BLaER1 treated with 17β-estradiol and CSF1 and Interleukin-3, amounts not matched to agents 10 nM and 100 nM (cell line): ENCODE measurements around the gene TRDMT1.

ENCODE experiments used
- H3K27ac ChIP-seq, 11 experiments: shearing (Covaris generic); formaldehyde crosslinking; 2 replicates each; pipeline ENCODE4 v1.8.1; 2022
- H3K27me3 ChIP-seq, 11 experiments: shearing (Covaris generic); formaldehyde crosslinking; 2 replicates each; pipeline ENCODE4 v1.8.1; 2022
- H3K36me3 ChIP-seq, 11 experiments: shearing (Covaris generic); formaldehyde crosslinking; 2 replicates each; pipeline ENCODE4 v1.8.1; 2022
- H3K4me1 ChIP-seq, 10 experiments: shearing (Covaris generic); formaldehyde crosslinking; 2 replicates each; pipeline ENCODE4 v1.8.1; 2022
- H3K4me2 ChIP-seq, 11 experiments: shearing (Covaris generic); formaldehyde crosslinking; 2 replicates each; pipeline ENCODE4 v1.8.1; 2022
- H3K4me3 ChIP-seq, 10 experiments: shearing (Covaris generic); formaldehyde crosslinking; 2 replicates each; pipeline ENCODE4 v1.8.1; 2022
- H3K9ac ChIP-seq, 11 experiments: shearing (Covaris generic); formaldehyde crosslinking; 2 replicates each; pipeline ENCODE4 v1.8.1; 2022
- H3K9me3 ChIP-seq, 11 experiments: shearing (Covaris generic); formaldehyde crosslinking; replicated peaks in 1 of 11; 2 replicates each; pipeline ENCODE4 v1.8.1; 2022
- H4K20me1 ChIP-seq, 11 experiments: shearing (Covaris generic); formaldehyde crosslinking; 2 replicates each; pipeline ENCODE4 v1.8.1; 2022
- Cebpa-rat ChIP-seq, 11 experiments: shearing (Covaris generic); IDR thresholded peaks; 2 replicates each; pipeline ENCODE4 v1.8.1; 2022

Gene TRDMT1

GRCh38 chr10:17209302-17209701 lies 7.8 kb upstream of the TRDMT1 start:
- Histone ChIP-seq H3K4me3 (no peak overlapping the region), H3K27ac (no peak overlapping the region), H3K36me3 (no peaks in the 10 kb centered on the region), H4K20me1 (no peaks in the 10 kb centered on the region), H3K9me3 (no peaks in the 10 kb centered on the region), H3K9ac (no peak overlapping the region), H3K4me2 (no peak overlapping the region), H3K27me3 (no peaks in the 10 kb centered on the region), H3K4me1 (peaks cover 0 to 52% (median 12%) of the 10 kb centered on the region in 10 experiments; a peak in 12 of 20 replicates)
- TF ChIP-seq Cebpa-rat (IDR thresholded peaks at IDR 0.05): no peak

DNA sequence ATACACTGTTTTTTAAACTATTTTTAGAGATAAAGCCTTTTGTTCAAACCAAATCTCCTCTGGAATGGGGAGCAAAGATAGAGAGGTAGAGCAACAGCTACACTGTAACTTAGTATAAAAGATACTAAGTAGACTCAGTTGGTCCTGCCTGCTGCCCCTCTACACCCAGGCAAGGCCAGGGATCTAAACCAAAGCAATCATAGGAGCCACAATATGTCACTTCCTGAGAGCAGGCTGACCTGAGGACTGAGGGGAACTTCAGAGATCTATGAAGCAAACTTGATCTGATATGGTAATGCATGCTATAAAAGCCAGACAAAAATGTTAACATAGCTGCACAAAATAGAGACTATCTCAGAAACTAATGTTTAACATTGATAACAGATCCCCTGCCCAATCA lies 7.0 kb upstream of the TRDMT1 start:
- H3K9me3 ChIP-seq: no peaks in the 10 kb centered on the region
- no peaks in the 10 kb centered on the region for H3K36me3 ChIP-seq
- H3K4me3 ChIP-seq: no peak overlapping the region
- TF ChIP-seq Cebpa-rat (IDR thresholded peaks at IDR 0.05): no peak
- H3K4me2 ChIP-seq: peak overlapping the region in 2 of 11 experiments; percentile 30 to 43; a peak in 2 of 22 replicates
- H3K27me3 ChIP-seq: no peaks in the 10 kb centered on the region
- peaks cover 0 to 43% (median 12%) of the 10 kb centered on the region in 10 experiments; a peak in 12 of 20 replicates for H3K4me1 ChIP-seq
- H4K20me1 ChIP-seq: no peaks in the 10 kb centered on the region
- H3K9ac ChIP-seq: no peak overlapping the region
- no peak overlapping the region for H3K27ac ChIP-seq

DNA sequence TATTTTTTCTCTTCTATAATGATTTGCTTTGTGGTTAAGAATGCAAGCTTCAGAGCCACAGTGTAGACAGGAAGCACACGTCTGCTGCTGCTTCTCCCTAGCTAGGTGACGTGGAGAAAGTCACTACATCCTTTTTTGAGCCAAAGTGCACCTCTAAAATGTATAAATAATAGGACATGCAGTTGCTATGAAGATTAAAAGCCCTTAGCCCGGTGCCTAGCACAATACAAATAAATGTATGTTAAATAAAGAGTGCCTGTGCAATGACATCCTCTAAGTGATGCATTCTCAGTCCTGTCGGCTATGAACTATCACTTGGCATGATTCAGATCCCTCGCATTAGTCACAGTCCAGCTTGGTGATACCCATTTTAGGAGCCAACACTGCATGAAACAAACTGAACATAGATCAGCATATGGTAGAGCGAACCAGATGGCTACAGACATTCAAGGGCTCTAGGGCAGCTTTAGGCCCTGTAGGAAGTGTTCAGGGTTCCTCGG lies 4.8 kb upstream of the TRDMT1 start:
- TF ChIP-seq Cebpa-rat (IDR thresholded peaks at IDR 0.05): no peak
- H3K9ac ChIP-seq: peak overlapping the region in 1 of 11 experiments; percentile 9; a peak in 1 of 22 replicates
- no peaks in the 10 kb centered on the region for H4K20me1 ChIP-seq
- H3K27me3 ChIP-seq: no peaks in the 10 kb centered on the region
- H3K36me3 ChIP-seq: no peaks in the 10 kb centered on the region
- H3K27ac ChIP-seq: peak overlapping the region in 3 of 11 experiments; percentile 35 to 49 (median 41); a peak in 5 of 22 replicates
- no peaks in the 10 kb centered on the region for H3K9me3 ChIP-seq
- peak overlapping the region in 6 of 11 experiments; percentile 15 to 49 (median 32); a peak in 11 of 22 replicates for H3K4me2 ChIP-seq
- peaks cover 5 to 33% (median 14%) of the 10 kb centered on the region in 10 experiments; a peak in 16 of 20 replicates for H3K4me1 ChIP-seq
- no peak overlapping the region for H3K4me3 ChIP-seq

- Histone ChIP-seq H3K9ac (no peak overlapping the region), H3K9me3 (no peaks in the 10 kb centered on the region), H3K27me3 (no peaks in the 10 kb centered on the region), H3K4me1 (peaks cover 18 to 41% (median 27%) of the 10 kb centered on the region in 10 experiments), H4K20me1 (no peaks in the 10 kb centered on the region), H3K36me3 (no peaks in the 10 kb centered on the region), H3K4me2 (no peak overlapping the region), H3K4me3 (no peak overlapping the region), H3K27ac (no peak overlapping the region)
- no peak for TF ChIP-seq Cebpa-rat (IDR thresholded peaks at IDR 0.05)
These were observed 1.9 kb upstream of the TRDMT1 start for GRCh38 chr10:17203416-17203815.

GRCh38 chr10:17202999-17203398 lies 1.5 kb upstream of the TRDMT1 start:
- Histone ChIP-seq H3K9me3 (no peaks in the 10 kb centered on the region; a peak in 1 of 22 replicates), H3K36me3 (no peaks in the 10 kb centered on the region), H3K27me3 (no peaks in the 10 kb centered on the region), H3K9ac (no peak overlapping the region), H3K27ac (no peak overlapping the region), H3K4me2 (no peak overlapping the region), H3K4me3 (no peak overlapping the region), H3K4me1 (peaks cover 18 to 39% (median 27%) of the 10 kb centered on the region in 10 experiments), H4K20me1 (no peaks in the 10 kb centered on the region)
- TF ChIP-seq Cebpa-rat (IDR thresholded peaks at IDR 0.05): no peak

GRCh38 chr10:17202506-17202905 lies 1.0 kb upstream of the TRDMT1 start:
- H3K27ac ChIP-seq: peak overlapping the region in 4 of 11 experiments; percentile 94 to 97 (median 96); a peak in 9 of 22 replicates

DNA sequence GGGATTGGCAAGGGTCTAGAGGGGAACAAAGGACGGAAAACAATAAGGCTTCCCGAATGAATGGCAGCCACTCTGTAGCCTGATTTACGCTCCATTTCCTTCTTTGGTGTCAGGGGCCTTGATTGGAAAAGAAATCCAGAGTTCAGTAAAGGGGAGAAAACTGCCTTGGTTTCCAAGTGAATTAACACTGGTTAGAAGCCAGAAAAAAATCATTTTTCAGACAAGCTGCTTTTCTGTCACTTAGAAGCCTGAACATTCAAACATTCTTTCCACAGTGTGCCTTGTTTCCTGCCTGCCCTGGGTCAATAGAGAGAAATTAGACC lies 283 bp upstream of the TRDMT1 start:
- H3K9me3 ChIP-seq: peaks cover 0 to 5% (median 0%) of the 10 kb centered on the region in 11 experiments; a peak in 2 of 22 replicates
- H3K4me1 ChIP-seq: peaks cover 18 to 35% (median 26%) of the 10 kb centered on the region in 10 experiments
- H3K27me3 ChIP-seq: no peaks in the 10 kb centered on the region
- H4K20me1 ChIP-seq: no peaks in the 10 kb centered on the region
- peak overlapping the region; percentile 71 to 88 (median 82) for H3K4me2 ChIP-seq
- no peaks in the 10 kb centered on the region for H3K36me3 ChIP-seq
- H3K9ac ChIP-seq: peak overlapping the region; percentile 89 to 96 (median 96)
- peak overlapping the region; percentile 64 to 84 (median 80) for H3K4me3 ChIP-seq
- H3K27ac ChIP-seq: peak overlapping the region; percentile 91 to 98 (median 97)
- no peak for TF ChIP-seq Cebpa-rat (IDR thresholded peaks at IDR 0.05)

More at GRCh38 chr10:17202506-17202905, 1.0 kb upstream of the TRDMT1 start:
- Histone ChIP-seq H3K4me2 (peak overlapping the region in 3 of 11 experiments; percentile 73 to 87 (median 79); a peak in 3 of 22 replicates), H3K36me3 (no peaks in the 10 kb centered on the region), H3K4me3 (no peak overlapping the region), H3K27me3 (no peaks in the 10 kb centered on the region), H3K9me3 (peaks cover 0 to 4% (median 0%) of the 10 kb centered on the region in 11 experiments; a peak in 2 of 22 replicates), H3K4me1 (peaks cover 18 to 39% (median 27%) of the 10 kb centered on the region in 10 experiments), H3K9ac (no peak overlapping the region), H4K20me1 (no peaks in the 10 kb centered on the region)
- no peak for TF ChIP-seq Cebpa-rat (IDR thresholded peaks at IDR 0.05)

DNA sequence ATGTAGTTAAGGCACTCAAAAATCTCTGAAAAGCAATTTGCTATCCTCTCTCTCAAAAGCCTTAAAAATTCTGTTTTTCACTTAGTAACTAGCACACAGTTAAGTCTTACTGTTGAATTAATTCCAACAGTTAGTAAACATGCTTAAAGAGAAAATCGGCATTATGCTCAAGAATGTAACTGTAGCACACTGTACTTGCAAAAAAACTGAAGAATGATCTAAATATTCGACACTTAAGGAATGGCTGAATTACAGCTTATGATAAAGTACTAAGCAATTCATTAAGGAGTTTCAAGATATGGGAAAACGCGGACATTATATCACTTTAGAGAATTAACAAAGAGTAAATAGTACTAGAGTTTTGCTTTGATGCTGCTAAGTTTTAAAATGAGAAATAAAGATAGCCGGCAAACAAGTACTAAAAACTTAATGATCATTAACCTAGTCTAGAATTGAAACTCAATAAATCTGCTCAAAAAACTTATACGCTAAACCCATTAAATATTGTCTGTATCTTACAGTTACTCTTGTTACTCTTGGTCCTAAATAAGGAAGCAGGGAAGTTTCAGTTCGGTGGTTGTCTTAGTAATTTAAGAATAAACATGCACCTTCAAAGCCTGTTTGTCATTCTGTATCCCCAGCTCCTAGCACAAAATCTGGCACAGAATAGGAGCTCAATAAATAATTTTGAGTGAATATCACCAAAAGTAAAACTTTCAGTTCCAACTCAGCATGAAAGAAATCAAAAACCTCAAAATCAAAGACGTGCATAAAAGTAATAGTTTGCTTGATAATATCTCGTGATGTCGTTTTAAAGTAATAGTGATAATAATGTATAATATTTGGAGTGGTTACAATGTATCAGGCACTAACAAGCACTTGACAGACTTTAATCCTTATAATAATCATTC lies 1.2 kb downstream of the TRDMT1 start:
- Histone ChIP-seq H3K27me3 (no peaks in the 10 kb centered on the region), H3K27ac (peak overlapping the region; percentile 91 to 98 (median 97))

DNA sequence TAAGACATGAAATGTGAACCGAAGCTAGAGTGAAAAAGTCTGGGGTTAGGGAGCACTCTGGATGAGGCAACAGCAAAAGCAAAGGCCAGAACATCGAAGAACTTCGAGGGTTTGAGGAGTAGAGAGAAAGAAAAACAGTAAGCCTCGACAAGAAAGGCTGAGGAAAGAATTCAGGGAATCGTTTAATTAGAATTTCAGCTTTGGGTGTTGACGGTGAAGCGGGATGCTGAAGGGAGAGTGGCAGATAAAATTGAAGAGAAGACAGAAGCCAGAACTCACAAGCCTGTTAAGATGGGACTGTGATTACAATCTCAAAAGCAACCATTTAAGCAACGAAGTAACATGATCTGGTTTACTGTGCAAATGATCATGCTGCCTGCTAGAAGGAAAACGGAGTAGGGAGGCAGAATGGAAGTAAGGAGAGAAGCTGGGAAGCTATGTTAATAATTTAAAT lies 2.1 kb downstream of the TRDMT1 start:
- Histone ChIP-seq H3K36me3 (0 out of 22 replicates have a peak, but pooled peaks cover 0 to 4% (median 0%) of the 10 kb centered on the region in 11 experiments), H3K27me3 (no peaks in the 10 kb centered on the region), H3K4me1 (peaks cover 12 to 21% (median 18%) of the 10 kb centered on the region in 10 experiments), H3K4me2 (peak overlapping the region; percentile 47 to 88 (median 79); a peak in 19 of 22 replicates), H3K9ac (peak overlapping the region in 9 of 11 experiments; percentile 6 to 96 (median 94); a peak in 11 of 22 replicates), H4K20me1 (no peaks in the 10 kb centered on the region), H3K9me3 (peaks cover 0 to 14% (median 10%) of the 10 kb centered on the region in 11 experiments; a peak in 13 of 22 replicates), H3K27ac (peak overlapping the region in 5 of 11 experiments; percentile 92 to 98 (median 97); a peak in 7 of 22 replicates), H3K4me3 (no peak overlapping the region; a peak in 1 of 20 replicates)
- TF ChIP-seq Cebpa-rat (IDR thresholded peaks at IDR 0.05): no peak

More for the DNA sequence above, 1.2 kb downstream of the TRDMT1 start:
- Histone ChIP-seq H3K4me2 (peak overlapping the region; percentile 71 to 88 (median 82)), H3K4me1 (peaks cover 12 to 21% (median 18%) of the 10 kb centered on the region in 10 experiments), H3K9me3 (peaks cover 0 to 6% (median 1%) of the 10 kb centered on the region in 11 experiments; a peak in 9 of 22 replicates), H4K20me1 (no peaks in the 10 kb centered on the region), H3K36me3 (no peaks in the 10 kb centered on the region), H3K9ac (peak overlapping the region; percentile 89 to 96 (median 96)), H3K4me3 (peak overlapping the region; percentile 64 to 84 (median 80))
- no peak for TF ChIP-seq Cebpa-rat (IDR thresholded peaks at IDR 0.05)
